K562 (cell line): ENCODE results near the gene ALKBH3. TPM values are rescaled to one million over a fixed set of nuclear protein-coding genes. Genes with fewer than 3 reads are reported as not detected.

ENCODE experiments used
- ATAC-seq: fragments of 200-7000 bp; cut with Tn5 transposase; 3 replicates; pipeline ENCODE4 v1.9.1; 2020; ENCODE audit warnings: moderate library complexity
- BruUV-seq: library from RNA; stranded (reverse); fragments of 400-500 nt; replicated peaks from 2 replicates; lab custom pipeline; 2021; lab: Mats Ljungman, UMichigan
- CTCF ChIA-PET: fragments of 300-600 bp; formaldehyde crosslinking; extraction: SDS; loops from one replicate; lab custom pipeline; 2021; ENCODE audit warnings: low intra/inter-chr PET ratio; lab: Yijun Ruan, JAX
- POLR2A ChIA-PET: fragments of 300-600, 350-650 bp; sonication (Branson Sonifier 250); formaldehyde crosslinking; extraction: SDS; loops from one replicate; lab custom pipeline; 2021; ENCODE audit warnings: antibody characterized with exemption, inconsistent platforms; lab: Yijun Ruan, JAX
- DNase-seq, 4 experiments: peaks; one replicate each; pipeline versions ENCODE4 v3.0.0 to v3.0.0-alpha.2; 2011 to 2018; ENCODE audit warnings: low spot score in 3 of 4, mixed read lengths in 3 of 4; ENCODE audit errors: extremely low read depth in 1 of 4
- FAIRE-seq: peaks from 2 replicates; lab custom pipeline; 2011; peaks lifted over from hg19 to GRCh38; lab: Jason Lieb, UNC
- H2AFZ ChIP-seq: 2 replicates; pipeline ENCODE4 v1.6.0; 2011; ENCODE audit warnings: low read depth, low read length, control low read depth, inconsistent platforms
- H3K27ac ChIP-seq: fragments of 200-600 bp; 3 replicates; pipeline ENCODE4 v1.8.0; 2011; ENCODE audit warnings: low read depth, mild to moderate bottlenecking, control low read depth, inconsistent platforms, low read length, moderate library complexity, mixed read lengths; ENCODE audit errors: extremely low read depth
- H3K27me3 ChIP-seq, 2 experiments: fragments of 300-600 bp in 1 of 2; 2 replicates in 1 of 2; 3 replicates in 1 of 2; pipeline versions ENCODE4 v1.6.0 to v1.8.0; 2011; ENCODE audit warnings: inconsistent platforms in 2 of 2, low read length in 2 of 2, mild to moderate bottlenecking in 1 of 2, mixed read lengths in 1 of 2, moderate library complexity in 1 of 2; ENCODE audit not compliant: control insufficient read depth in 2 of 2, insufficient read depth in 2 of 2
- H3K36me3 ChIP-seq: fragments of 300-600 bp; 3 replicates; pipeline ENCODE4 v1.8.0; 2011; ENCODE audit warnings: mild to moderate bottlenecking, low read length, inconsistent platforms; ENCODE audit not compliant: control insufficient read depth, insufficient read depth
- H3K4me1 ChIP-seq, 2 experiments: fragments of 200-600 bp in 1 of 2; replicated peaks in 1 of 2; 2 replicates in 1 of 2; 3 replicates in 1 of 2; pipeline versions ENCODE4 v1.5.1 to v1.8.0; 2011; ENCODE audit warnings: inconsistent platforms in 2 of 2, low read length in 2 of 2, mild to moderate bottlenecking in 1 of 2, mixed read lengths in 1 of 2, moderate library complexity in 1 of 2; ENCODE audit not compliant: control insufficient read depth in 2 of 2, insufficient read depth in 2 of 2
- H3K4me2 ChIP-seq: 2 replicates; pipeline ENCODE4 v1.6.1; 2011; ENCODE audit warnings: low read length, control low read depth, inconsistent platforms, mixed read lengths; ENCODE audit not compliant: insufficient read depth
- H3K4me3 ChIP-seq: fragments of 200-600 bp; sonication (generic), shearing (Covaris generic); 2 replicates; pipeline ENCODE4 v1.5.1; 2016; ENCODE audit warnings: control low read depth, inconsistent platforms
- H3K79me2 ChIP-seq: fragments of 200-600 bp; 3 replicates; pipeline ENCODE4 v1.8.0; 2011; ENCODE audit warnings: low read length, inconsistent platforms; ENCODE audit not compliant: control insufficient read depth, insufficient read depth
- H3K9ac ChIP-seq, 2 experiments: 2 replicates each; pipeline versions ENCODE4 v1.6.0 to v1.6.1; 2011; ENCODE audit warnings: low read depth in 2 of 2, low read length in 2 of 2, control low read depth in 1 of 2, inconsistent platforms in 1 of 2, mild to moderate bottlenecking in 1 of 2, mixed read lengths in 1 of 2; ENCODE audit not compliant: insufficient read depth in 1 of 2
- H3K9me1 ChIP-seq: one replicate; pipeline ENCODE4 v1.6.0; 2011; ENCODE audit warnings: inconsistent platforms, mild to moderate bottlenecking, low read length, moderate library complexity; ENCODE audit not compliant: control insufficient read depth, insufficient read depth
- H3K9me3 ChIP-seq: replicated peaks from 2 replicates; pipeline ENCODE4 v1.5.1; 2011; ENCODE audit warnings: low read depth, low read length, inconsistent platforms; ENCODE audit not compliant: control insufficient read depth, insufficient read depth
- H4K20me1 ChIP-seq: replicated peaks from 2 replicates; pipeline ENCODE4 v1.6.1; 2011; ENCODE audit warnings: low read length, inconsistent platforms, mixed read lengths; ENCODE audit not compliant: control insufficient read depth, insufficient read depth
- BRCA1 ChIP-seq, 2 experiments: fragments of 450-650 bp in 1 of 2; sonication (generic) in 1 of 2; formaldehyde crosslinking in 1 of 2; IDR thresholded peaks; 2 replicates each; pipeline versions ENCODE4 v1.5.0 to v1.6.1; 2017 to 2020; ENCODE audit warnings: mild to moderate bottlenecking in 1 of 2, missing genetic modification reagents in 1 of 2
- CEBPZ ChIP-seq: fragments of 150-350 bp; IDR thresholded peaks from 2 replicates; pipeline ENCODE4 v1.6.1; 2014; ENCODE audit warnings: low read depth, mild to moderate bottlenecking, low read length, borderline replicate concordance
- CSDE1 ChIP-seq, 2 experiments: fragments of 450-650 bp; IDR thresholded peaks; 2 replicates each; pipeline ENCODE4 v1.6.1; 2016; ENCODE audit warnings: mild to moderate bottlenecking in 1 of 2
- ESRRA ChIP-seq: fragments of 450-650 bp; IDR thresholded peaks from 2 replicates; pipeline ENCODE4 v1.6.1; 2014; ENCODE audit warnings: low read depth, mild to moderate bottlenecking, moderate library complexity, borderline replicate concordance
- FOXJ3 ChIP-seq: sonication (generic); formaldehyde crosslinking; IDR thresholded peaks from 2 replicates; pipeline ENCODE4 v1.4.0; 2020; ENCODE audit warnings: mild to moderate bottlenecking, missing genetic modification reagents
- SMARCA5 ChIP-seq: fragments of 450-650 bp; IDR thresholded peaks from 2 replicates; pipeline ENCODE4 v1.6.1; 2016
- SREBF2 ChIP-seq: sonication (generic); formaldehyde crosslinking; IDR thresholded peaks from 2 replicates; pipeline ENCODE4 v1.4.0; 2020; ENCODE audit warnings: mild to moderate bottlenecking, missing genetic modification reagents
- TCF15 ChIP-seq: fragments of 250-450 bp; sonication (Bioruptor Pico); IDR thresholded peaks from 2 replicates; pipeline ENCODE4 v1.8.0; 2022; ENCODE audit warnings: moderate library complexity, mild to moderate bottlenecking, inconsistent platforms
- ZNF175 ChIP-seq: fragments of 200-800 bp; sonication (Bioruptor generic); IDR thresholded peaks from 2 replicates; pipeline ENCODE4 v1.6.1; 2016; ENCODE audit warnings: low read depth, mild to moderate bottlenecking, missing genetic modification characterization, missing compliant biosample characterization
- ZNF445 ChIP-seq: fragments of 250-450 bp; sonication (Bioruptor Pico); IDR thresholded peaks from 2 replicates; pipeline ENCODE4 v1.4.0; 2020; ENCODE audit warnings: low read depth, mild to moderate bottlenecking, moderate library complexity
- ZNF551 ChIP-seq: fragments of 250-450 bp; sonication (Bioruptor Pico); IDR thresholded peaks from 2 replicates; pipeline ENCODE4 v1.5.0; 2021; ENCODE audit warnings: mild to moderate bottlenecking, moderate library complexity
- WGBS: fragments of 100-300 bp; shearing (Covaris generic); methylation state at CpG from one replicate; pipeline ENCODE4 v1.1.6; 2016; ENCODE audit warnings: low coverage, mixed read lengths; ENCODE audit not compliant: insufficient coverage; ENCODE audit errors: missing lambda C conversion rate; 5-methylcytosine and 5-hydroxymethylcytosine counted together
- in situ Hi-C: fragments of 300-500 bp; cut with MboI; formaldehyde crosslinking; loops from 4 replicates; pipeline ENCODE4 v1.15.0; 2018; ENCODE audit warnings: inconsistent platforms, mixed read lengths
- intact Hi-C: fragments of 100-400 bp; cut with micrococcal nuclease; formaldehyde crosslinking; loops from 2 replicates; pipeline ENCODE4 v1.14.2; 2022
- polyA plus RNA-seq, 8 experiments: library from polyadenylated mRNA; depleted of rRNA in 4 of 8; stranded (reverse) in 5 of 8; unstranded in 3 of 8; fragments of >200 nt; fragmentation: Nextera tagmentation in 2 of 8; fragmentation: Illumina TruSeq in 1 of 8; extraction: Ambion mirVana in 2 of 8; extraction: Trizol in 1 of 8; gene quantifications; 2 replicates each; pipeline versions ENCODE4 v1.2.1 to v1.2.3, GENCODE V29; 2011 to 2014; ENCODE audit warnings: inconsistent platforms in 1 of 8, missing spikeins in 1 of 8
- total RNA-seq, 7 experiments: library from RNA; depleted of rRNA in 6 of 7; stranded (reverse); fragments of >200 nt in 6 of 7; fragmentation: Illumina TruSeq in 2 of 7; extraction: Trizol in 2 of 7; gene quantifications; 2 replicates each; pipeline versions ENCODE4 v1.2.1 to v1.2.3, GENCODE V29; 2011 to 2021; ENCODE audit warnings: low replicate concordance in 1 of 7

The ALKBH3 gene
- total and polyA plus RNA-seq, 9 of the 15 experiments (the other 6 are each of a cell fraction or from before 2014, with no cell fraction given), result 16.0 to 49.9 (median 36.5) TPM

- no peaks in the 10 kb centered on the region for H3K9me1 ChIP-seq
- intact Hi-C loops, result no loop called here
- POLR2A ChIA-PET, result interaction anchor here (0.7 to 0.9 kb wide), 2 partner anchors 9 to 14 kb away, joined by 4 to 6 read pairs; no protein-coding TSS in a partner anchor
- H3K4me2 ChIP-seq, result no peak overlapping the region
- FAIRE-seq, result no peak
- CTCF ChIA-PET, result no interaction called here
- H3K9ac ChIP-seq, result no peak overlapping the region; a peak in 1 of 4 replicates
- H3K27me3 ChIP-seq, result peaks cover 0 to 8% of the 10 kb centered on the region in 2 experiments; a peak in 1 of 5 replicates
- in situ Hi-C loops, result no loop called here
- no peak for DNase-seq
- H3K36me3 ChIP-seq, result no peaks in the 10 kb centered on the region
- no peak overlapping the region for H3K27ac ChIP-seq
- no peaks in the 10 kb centered on the region for H3K79me2 ChIP-seq
- no peaks in the 10 kb centered on the region for H4K20me1 ChIP-seq
- no peak overlapping the region for H3K4me3 ChIP-seq
- TF ChIP-seq FOXJ3 (CRISPR knock-in tag) (no peak), ESRRA (peak; percentile 33; the same call in 1 of the 2 replicates)
- no peaks in the 10 kb centered on the region for H3K9me3 ChIP-seq
- H3K4me1 ChIP-seq, result peaks cover 4 to 10% of the 10 kb centered on the region in 2 experiments; a peak in 3 of 5 replicates
- WGBS, result 31% methylated on average over 11 of the region's 13 CpGs
- BruUV-seq, result no TSS peak
- ATAC-seq, result no peak
- H2AFZ ChIP-seq, result no peak overlapping the region
Observed at GRCh38 chr11:43927925-43928707, 47.5 kb downstream of the ALKBH3 start.

- no peak overlapping the region for H3K4me3 ChIP-seq
- FAIRE-seq (no peak), ATAC-seq (no peak), DNase-seq (no peak)
- H3K9me1 ChIP-seq, result no peaks in the 10 kb centered on the region
- no peaks in the 10 kb centered on the region for H4K20me1 ChIP-seq
- H2AFZ ChIP-seq, result no peak overlapping the region
- H3K27ac ChIP-seq, result no peak overlapping the region
- H3K4me2 ChIP-seq, result no peak overlapping the region
- peaks cover 1 to 12% of the 10 kb centered on the region in 2 experiments; a peak in 3 of 5 replicates for H3K4me1 ChIP-seq
- H3K36me3 ChIP-seq, result no peaks in the 10 kb centered on the region
- intact Hi-C loops, result no loop called here
- no peak overlapping the region for H3K9ac ChIP-seq
- in situ Hi-C loops, result no loop called here
- POLR2A ChIA-PET, result interaction anchor here (0.8 to 0.9 kb wide), 2 partner anchors 13 to 34 kb away, joined by 3 to 6 read pairs; no protein-coding TSS in a partner anchor
- no peaks in the 10 kb centered on the region for H3K9me3 ChIP-seq
- H3K27me3 ChIP-seq, result peaks cover 0 to 8% of the 10 kb centered on the region in 2 experiments; a peak in 1 of 5 replicates
- TF ChIP-seq ZNF445 (CRISPR knock-in tag), result no peak
- TF ChIP-seq CEBPZ, result no peak
- TF ChIP-seq ZNF551 (CRISPR knock-in tag), result no peak
- no peak for TF ChIP-seq BRCA1 (IDR thresholded peaks at IDR 0.05)
- TF ChIP-seq BRCA1 (CRISPR knock-in tag; IDR thresholded peaks at IDR 0.05), result no peak
- TF ChIP-seq SREBF2 (CRISPR knock-in tag), result no peak
- no peak for TF ChIP-seq TCF15 (CRISPR knock-in tag)
- no peak for TF ChIP-seq ZNF175 (CRISPR knock-in tag)
- TF ChIP-seq CSDE1 (IDR thresholded peaks at IDR 0.05), result no peak
- no peak for TF ChIP-seq SMARCA5
- TF ChIP-seq, all 486 proteins: peak for 0
- H3K79me2 ChIP-seq, result no peaks in the 10 kb centered on the region
- BruUV-seq, result no TSS peak
- CTCF ChIA-PET, result no interaction called here
- WGBS, result 45% methylated on average over 4 of the region's 4 CpGs
Observed at GRCh38 chr11:43928721-43929120, 48.1 kb downstream of the ALKBH3 start.
